H1 (cell line): ENCODE results near the gene SVOPL. TPM values are rescaled to one million over a fixed set of nuclear protein-coding genes. Genes with fewer than 3 reads are reported as not detected.

Experiments used
- CTCF ChIA-PET: fragments of 300-600 bp; sonication (Branson Sonifier 250); formaldehyde crosslinking; loops from one replicate; lab custom pipeline; 2021; ENCODE audit not compliant: partially characterized antibody; lab: Charles Lee
- POLR2A ChIA-PET: fragments of 300-600 bp; sonication (Branson Sonifier 250); formaldehyde crosslinking; loops from one replicate; lab custom pipeline; 2021; ENCODE audit warnings: inconsistent platforms; ENCODE audit not compliant: partially characterized antibody; lab: Charles Lee
- DNase-seq, 2 experiments: peaks; one replicate each; pipeline versions ENCODE4 v3.0.0 to v3.0.0-alpha.2; 2010 to 2022; ENCODE audit warnings: low spot score in 2 of 2, low read depth in 1 of 2, mixed read lengths in 1 of 2
- FAIRE-seq: peaks from 2 replicates; lab custom pipeline; 2011; peaks lifted over from hg19 to GRCh38; lab: Jason Lieb, UNC
- H2AFZ ChIP-seq: 2 replicates; pipeline ENCODE4 v1.8.1; 2012; ENCODE audit warnings: low read length, inconsistent platforms
- H2AK5ac ChIP-seq: 2 replicates; pipeline ENCODE4 v1.6.1; 2013; ENCODE audit warnings: low read depth, low read length
- H2BK120ac ChIP-seq: replicated peaks from 2 replicates; pipeline ENCODE3; 2013; ENCODE audit warnings: low read depth, low read length, inconsistent platforms
- H2BK12ac ChIP-seq: 2 replicates; pipeline ENCODE4 v1.6.1; 2013; ENCODE audit warnings: low read depth, low read length
- H2BK15ac ChIP-seq: 2 replicates; pipeline ENCODE4 v1.6.1; 2013; ENCODE audit warnings: low read length
- H2BK20ac ChIP-seq: 2 replicates; pipeline ENCODE4 v1.6.1; 2013; ENCODE audit warnings: low read length
- H2BK5ac ChIP-seq: 2 replicates; pipeline ENCODE4 v1.6.1; 2013; ENCODE audit warnings: low read depth, low read length
- H3K14ac ChIP-seq: 2 replicates; pipeline ENCODE4 v1.6.1; 2013; ENCODE audit warnings: inconsistent platforms; ENCODE audit not compliant: insufficient read length
- H3K18ac ChIP-seq: 2 replicates; pipeline ENCODE4 v1.6.1; 2013; ENCODE audit warnings: low read length; ENCODE audit errors: extremely low read depth
- H3K23ac ChIP-seq: 2 replicates; pipeline ENCODE4 v1.6.1; 2013; ENCODE audit warnings: inconsistent platforms; ENCODE audit not compliant: insufficient read length
- H3K23me2 ChIP-seq: 2 replicates; pipeline ENCODE4 v1.6.1; 2013; ENCODE audit warnings: low read depth, low read length
- H3K27ac ChIP-seq: 2 replicates; pipeline ENCODE4 v1.6.1; 2011; ENCODE audit warnings: low read depth, low read length, inconsistent platforms
- H3K27me3 ChIP-seq, 4 experiments: replicated peaks in 1 of 4; 1 replicate in 1 of 4; 2 replicates in 3 of 4; pipeline versions ENCODE4 v1.6.1 to v1.8.1; 2011 to 2013; ENCODE audit warnings: low read length in 3 of 4, mild to moderate bottlenecking in 3 of 4, inconsistent platforms in 2 of 4, mixed read lengths in 2 of 4, moderate library complexity in 1 of 4; ENCODE audit not compliant: control insufficient read depth in 3 of 4, insufficient read depth in 3 of 4; ENCODE audit errors: extremely low read depth in 1 of 4
- H3K36me3 ChIP-seq, 4 experiments: 2 replicates each; pipeline versions ENCODE4 v1.6.1 to v1.8.1; 2011 to 2013; ENCODE audit warnings: mild to moderate bottlenecking in 4 of 4, low read length in 3 of 4, moderate library complexity in 2 of 4, control low read depth in 1 of 4, inconsistent platforms in 1 of 4; ENCODE audit not compliant: insufficient read depth in 4 of 4, control insufficient read depth in 2 of 4
- H3K4ac ChIP-seq: replicated peaks from 2 replicates; pipeline ENCODE3; 2013; ENCODE audit warnings: low read length, low read depth, mixed read lengths, inconsistent platforms; ENCODE audit not compliant: insufficient read length
- H3K4me1 ChIP-seq, 4 experiments: replicated peaks in 1 of 4; 1 replicate in 1 of 4; 2 replicates in 3 of 4; pipeline versions ENCODE4 v1.6.1 to v1.8.1; 2011 to 2013; ENCODE audit warnings: low read length in 3 of 4, inconsistent platforms in 2 of 4, mixed read lengths in 1 of 4; ENCODE audit not compliant: insufficient read depth in 4 of 4, control insufficient read depth in 3 of 4
- H3K4me2 ChIP-seq, 2 experiments: 2 replicates each; pipeline versions ENCODE4 v1.6.1 to v1.8.1; 2011 to 2013; ENCODE audit warnings: low read depth in 2 of 2, low read length in 2 of 2, control low read depth in 1 of 2, inconsistent platforms in 1 of 2, mild to moderate bottlenecking in 1 of 2; ENCODE audit not compliant: insufficient read depth in 1 of 2
- H3K4me3 ChIP-seq, 4 experiments: fragments of 200-600, 300-600 bp in 1 of 4; sonication (generic), shearing (Covaris generic), sonication (Bioruptor Twin) in 1 of 4; 2 replicates each; pipeline versions ENCODE4 v1.5.1 to v1.8.1; 2011 to 2016; ENCODE audit warnings: low read length in 4 of 4, low read depth in 3 of 4, control low read depth in 2 of 4, inconsistent platforms in 2 of 4, mild to moderate bottlenecking in 2 of 4, mixed read lengths in 1 of 4, moderate library complexity in 1 of 4; ENCODE audit not compliant: insufficient read depth in 2 of 4; ENCODE audit errors: extremely low read depth in 1 of 4
- H3K56ac ChIP-seq: replicated peaks from 2 replicates; pipeline ENCODE3; 2013; ENCODE audit warnings: low read depth, mild to moderate bottlenecking, mixed read lengths, low read length, inconsistent platforms; ENCODE audit not compliant: insufficient read length
- H3K79me1 ChIP-seq: 2 replicates; pipeline ENCODE4 v1.6.1; 2013; ENCODE audit warnings: low read depth, low read length, control low read depth
- H3K79me2 ChIP-seq, 2 experiments: 2 replicates each; pipeline versions ENCODE4 v1.6.1 to v1.8.1; 2012 to 2013; ENCODE audit warnings: low read length in 2 of 2, mild to moderate bottlenecking in 2 of 2, inconsistent platforms in 1 of 2; ENCODE audit not compliant: insufficient read depth in 2 of 2, control insufficient read depth in 1 of 2
- H3K9ac ChIP-seq, 4 experiments: replicated peaks in 1 of 4; 1 replicate in 1 of 4; 2 replicates in 3 of 4; pipeline versions ENCODE4 v1.6.1 to v1.8.1; 2011 to 2013; ENCODE audit warnings: low read depth in 3 of 4, low read length in 3 of 4, control low read depth in 2 of 4, mild to moderate bottlenecking in 2 of 4, moderate library complexity in 2 of 4, inconsistent platforms in 1 of 4; ENCODE audit errors: extremely low read depth in 1 of 4
- H3K9me3 ChIP-seq, 2 experiments: 2 replicates each; pipeline versions ENCODE4 v1.6.1 to v1.8.1; 2012 to 2013; ENCODE audit warnings: mild to moderate bottlenecking in 2 of 2, moderate library complexity in 2 of 2, control low read depth in 1 of 2, inconsistent platforms in 1 of 2, low read depth in 1 of 2, low read length in 1 of 2, mixed read lengths in 1 of 2; ENCODE audit not compliant: insufficient read depth in 2 of 2
- H4K20me1 ChIP-seq, 2 experiments: replicated peaks in 1 of 2; 2 replicates each; pipeline versions ENCODE3 to v1.8.1; 2011 to 2013; ENCODE audit warnings: inconsistent platforms in 2 of 2, low read length in 2 of 2, mild to moderate bottlenecking in 1 of 2; ENCODE audit not compliant: insufficient read depth in 2 of 2, control insufficient read depth in 1 of 2
- H4K5ac ChIP-seq: 2 replicates; pipeline ENCODE4 v1.6.1; 2013; ENCODE audit warnings: low read length, low read depth, mixed read lengths, inconsistent platforms; ENCODE audit not compliant: insufficient read length
- H4K8ac ChIP-seq: 2 replicates; pipeline ENCODE4 v1.8.0; 2013; ENCODE audit warnings: mild to moderate bottlenecking, moderate library complexity, low read length, inconsistent platforms; ENCODE audit not compliant: insufficient read depth; ENCODE audit errors: extremely low read depth
- H4K91ac ChIP-seq: replicated peaks from 2 replicates; pipeline ENCODE3; 2013; ENCODE audit warnings: low read length, mixed read lengths, inconsistent platforms; ENCODE audit not compliant: insufficient read length
- FOSL1 ChIP-seq: IDR thresholded peaks from 2 replicates; pipeline ENCODE4 v1.6.1; 2011; ENCODE audit warnings: mild to moderate bottlenecking, low read depth, low read length, moderate library complexity; ENCODE audit not compliant: insufficient read depth
- RXRA ChIP-seq: IDR thresholded peaks from 2 replicates; pipeline ENCODE4 v1.6.1; 2011; ENCODE audit warnings: low read depth, mild to moderate bottlenecking, low read length, moderate library complexity; ENCODE audit not compliant: insufficient read depth
- SP1 ChIP-seq: IDR thresholded peaks from 2 replicates; pipeline ENCODE4 v1.6.1; 2011; ENCODE audit warnings: low read depth, low read length
- WGBS, 2 experiments: shearing (Covaris generic) in 1 of 2; methylation state at CpG; one replicate each; pipeline versions ENCODE4 v1.1.6 to v1.1.7; 2013 to 2015; ENCODE audit warnings: low lambda C conversion rate in 2 of 2, mixed read lengths in 2 of 2, inconsistent platforms in 1 of 2, low coverage in 1 of 2, missing lambda C conversion rate in 1 of 2; ENCODE audit not compliant: insufficient replicate concordance in 2 of 2, insufficient coverage in 1 of 2, insufficient read length in 1 of 2; ENCODE audit errors: extremely low coverage in 1 of 2, missing lambda C conversion rate in 1 of 2; 5-methylcytosine and 5-hydroxymethylcytosine counted together
- polyA plus RNA-seq, 7 experiments: library from polyadenylated mRNA; depleted of rRNA in 3 of 7; stranded (reverse) in 5 of 7; unstranded in 2 of 7; fragments of >200 nt in 5 of 7; fragments of 200-250 nt in 2 of 7; gene quantifications; 1 replicate in 5 of 7; 2 replicates in 1 of 7; 4 replicates in 1 of 7; pipeline versions ENCODE4 v1.2.1 to v1.2.3, GENCODE V29; 2011 to 2013; ENCODE audit warnings: missing spikeins in 2 of 7, mixed read lengths in 2 of 7
- total RNA-seq: library from RNA; stranded (reverse); fragmentation: NEBNext Ultra II Directional; extraction: Animal tissue kit (Norgen Biotek cat#: 25700); gene quantifications from 2 replicates; pipeline ENCODE4 v1.2.1, GENCODE V29; 2021

SVOPL gene
- total and polyA plus RNA-seq, 2 of the 8 experiments (the other 6 are each of a cell fraction or from before 2014, with no cell fraction given): 1.1 to 1.4 TPM

DNA sequence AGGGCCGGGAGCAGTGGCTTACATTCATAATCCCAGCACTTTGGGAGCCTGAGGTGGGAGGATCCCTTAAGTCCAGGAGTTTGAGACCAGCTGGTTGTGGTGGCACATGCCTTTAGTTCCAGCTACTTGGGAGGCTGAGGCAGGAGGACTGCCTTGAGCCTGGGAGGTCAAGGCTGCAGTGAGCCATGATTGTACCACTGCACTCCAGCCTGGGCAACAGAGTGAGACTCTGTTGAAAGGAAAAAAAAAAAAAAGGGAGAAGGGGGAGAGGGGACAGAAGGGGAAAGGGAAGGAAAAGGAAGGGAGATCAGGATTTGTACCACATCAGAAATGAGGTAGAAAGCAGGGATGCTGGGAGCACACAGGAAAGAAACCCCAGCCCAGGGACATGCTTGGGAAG lies 38.7 kb upstream of the SVOPL start:
- Histone ChIP-seq H4K91ac (no peak overlapping the region), H2AFZ (no peak overlapping the region), H4K8ac (no peak overlapping the region), H3K4me2 (no peak overlapping the region), H3K18ac (no peak overlapping the region), H3K9ac (no peak overlapping the region), H3K27me3 (no peaks in the 10 kb centered on the region), H3K56ac (no peak overlapping the region), H2BK5ac (no peak overlapping the region; the same call in 1 of the 2 replicates), H3K4me3 (no peak overlapping the region), H3K4ac (no peak overlapping the region), H4K20me1 (no peaks in the 10 kb centered on the region), H3K23me2 (no peaks in the 10 kb centered on the region), H3K27ac (no peak overlapping the region), H2BK12ac (no peak overlapping the region), H2AK5ac (no peak overlapping the region), H3K23ac (no peak overlapping the region), H2BK20ac (no peak overlapping the region), H3K14ac (no peak overlapping the region), H2BK120ac (no peak overlapping the region), H3K4me1 (peaks cover 0 to 5% (median 0%) of the 10 kb centered on the region in 4 experiments; a peak in 2 of 7 replicates), H4K5ac (no peak overlapping the region), H3K79me1 (no peaks in the 10 kb centered on the region), H2BK15ac (no peak overlapping the region), H3K79me2 (no peaks in the 10 kb centered on the region), H3K9me3 (peaks cover 0 to 4% of the 10 kb centered on the region in 2 experiments; a peak in 1 of 4 replicates), H3K36me3 (no peaks in the 10 kb centered on the region)
- FAIRE-seq (no peak), DNase-seq (no peak)
- no peak for TF ChIP-seq SP1
- TF ChIP-seq RXRA: no peak
- TF ChIP-seq FOSL1: no peak
- POLR2A ChIA-PET: no interaction called here
- CTCF ChIA-PET: interaction anchor here (0.7 to 3.4 kb wide), 8 partner anchors 16 to 180 kb away, joined by 3 to 20 read pairs (median 4); no protein-coding TSS in a partner anchor
- 64% methylated on average over 1 of the region's 1 CpG; no CpG with 5 or more reads in 1 of the 2 experiments for WGBS, 2 experiments
